GM11168 (cell line): ENCODE measurements around the gene ZBED5.
"Not testable (repeated sequence)": the region's sequence is repeated elsewhere in the genome, so short reads cannot be mapped to it uniquely, and the experiment has no call there.

Experiments
- in situ Hi-C: fragments of 300-500 bp; cut with MboI; formaldehyde crosslinking; loops from one replicate; pipeline ENCODE4 v1.12.0; 2022; ENCODE audit warnings: low sequenced_read_pairs; ENCODE audit not compliant: unreplicated experiment

ZBED5 gene

GRCh38 chr11:10857709-10858438, at the start of gene ZBED5:
Gene ZBED5 (minus strand): TSS chr11:10858053. CDS start chr11:10854945, 3,108 bp downstream.
- in situ Hi-C loops: no loop called here

GRCh38 chr11:10906521-10906920, 48.7 kb upstream of the ZBED5 start:
- in situ Hi-C loops: no loop called here

GRCh38 chr11:10902301-10903063, 44.6 kb upstream of the ZBED5 start:
- in situ Hi-C loops: no loop called here

- in situ Hi-C loops: no loop called here
These were observed 43.0 kb upstream of the ZBED5 start for GRCh38 chr11:10900681-10901415.

DNA sequence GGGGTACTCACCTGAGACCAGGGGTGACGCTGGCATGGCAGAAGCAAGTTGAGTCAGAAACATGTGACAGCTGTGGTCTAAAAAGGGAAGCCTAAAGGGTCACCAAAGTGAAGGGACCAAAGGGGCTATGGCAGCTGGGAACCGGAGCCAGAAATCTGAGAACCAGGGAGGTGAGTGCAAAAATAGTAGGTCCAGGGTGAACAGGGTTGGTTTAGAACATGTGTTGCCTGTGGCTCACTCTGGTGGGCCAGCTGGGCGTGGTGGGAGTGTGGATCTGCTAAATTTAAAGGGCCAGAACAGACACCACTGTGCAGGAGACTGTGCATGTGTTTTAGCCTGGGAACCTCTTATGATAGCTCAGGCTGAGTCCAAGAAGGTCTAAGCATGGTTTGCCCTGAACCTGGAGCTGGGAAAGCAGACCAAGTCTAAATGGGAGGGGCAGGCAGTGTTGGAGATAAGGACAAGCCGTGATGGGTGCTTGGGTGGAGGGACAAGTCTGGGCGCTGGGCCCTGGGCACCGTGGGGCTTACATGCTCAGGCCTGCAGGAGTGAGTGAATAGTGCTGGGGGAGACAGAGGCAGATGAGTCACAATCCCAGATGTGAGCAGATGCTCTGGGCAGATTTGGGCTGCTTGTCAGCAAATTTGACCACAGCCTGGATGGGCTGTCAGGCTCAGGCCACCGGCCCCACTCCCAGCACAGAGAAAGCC, 41.4 kb upstream of the ZBED5 start:
- in situ Hi-C loops: no loop called here

DNA sequence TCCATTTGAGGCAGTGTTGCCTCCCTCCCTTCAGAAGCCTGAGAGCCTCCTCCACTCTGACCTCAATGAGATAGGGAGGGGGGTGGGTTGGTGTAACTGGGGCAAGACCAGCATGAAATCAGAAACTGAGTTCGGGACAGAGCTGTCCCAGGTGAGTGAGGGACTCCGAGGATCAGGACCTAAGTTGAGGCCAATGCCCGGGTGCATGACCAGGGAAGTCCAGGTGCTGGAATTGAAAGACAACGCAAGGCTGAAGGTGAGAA, 40.8 kb upstream of the ZBED5 start:
- in situ Hi-C loops: no loop called here

DNA sequence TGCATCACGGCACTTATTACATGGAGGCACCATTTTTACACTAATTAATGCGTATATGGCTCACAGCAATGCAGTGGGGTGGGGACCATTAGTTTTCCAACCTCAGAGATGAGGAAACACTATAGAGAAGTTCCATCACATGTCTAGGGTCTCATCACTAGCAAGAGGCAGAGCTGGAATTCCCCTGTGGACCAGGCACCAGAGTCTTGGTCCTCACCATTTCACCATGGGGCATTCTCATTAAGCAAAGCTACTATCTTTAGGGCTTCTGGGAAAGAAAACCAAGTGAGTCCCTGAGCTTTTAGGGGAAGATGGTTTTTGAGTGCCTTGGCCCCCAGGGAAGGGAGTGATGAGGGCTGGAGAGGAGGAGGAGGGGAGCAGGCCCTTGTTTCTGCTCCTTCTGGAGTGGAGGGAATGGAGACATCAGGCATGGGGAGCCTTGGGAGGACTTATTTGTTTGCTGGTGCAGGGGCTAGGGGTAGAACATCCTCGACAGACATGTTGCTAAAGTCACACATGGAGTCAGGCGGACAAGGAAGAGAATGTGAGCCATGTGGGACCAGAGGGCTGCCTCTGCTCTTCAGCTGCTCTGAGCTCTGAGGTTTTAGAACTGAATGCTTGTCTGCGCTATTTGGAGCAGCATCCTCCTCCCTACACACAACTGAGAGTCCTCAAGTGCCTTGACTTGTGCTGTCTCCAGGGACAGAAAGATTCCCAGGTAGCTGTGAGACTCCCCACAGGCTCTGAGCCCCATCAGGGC, 40.3 kb upstream of the ZBED5 start:
- in situ Hi-C loops: no loop called here

DNA sequence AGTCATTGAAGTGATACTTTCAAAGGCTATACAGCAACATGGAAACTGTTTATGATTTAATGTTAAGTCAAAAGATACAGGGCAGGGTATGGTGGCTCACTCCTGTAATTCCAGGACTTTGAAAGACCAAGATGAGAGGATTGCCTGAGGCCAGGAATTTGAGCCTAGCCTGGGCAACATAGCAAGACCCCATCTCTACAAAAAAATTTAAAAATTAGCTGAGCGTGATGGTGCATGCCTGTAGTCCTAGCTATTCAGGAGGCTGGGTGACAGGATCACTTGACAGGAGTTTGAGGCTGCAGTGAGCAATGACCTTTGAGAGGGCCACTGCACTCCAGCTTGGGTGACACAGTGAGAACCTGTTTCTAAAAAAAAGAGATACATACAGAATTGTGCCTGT, 39.3 kb upstream of the ZBED5 start:
- in situ Hi-C loops: no loop called here

DNA sequence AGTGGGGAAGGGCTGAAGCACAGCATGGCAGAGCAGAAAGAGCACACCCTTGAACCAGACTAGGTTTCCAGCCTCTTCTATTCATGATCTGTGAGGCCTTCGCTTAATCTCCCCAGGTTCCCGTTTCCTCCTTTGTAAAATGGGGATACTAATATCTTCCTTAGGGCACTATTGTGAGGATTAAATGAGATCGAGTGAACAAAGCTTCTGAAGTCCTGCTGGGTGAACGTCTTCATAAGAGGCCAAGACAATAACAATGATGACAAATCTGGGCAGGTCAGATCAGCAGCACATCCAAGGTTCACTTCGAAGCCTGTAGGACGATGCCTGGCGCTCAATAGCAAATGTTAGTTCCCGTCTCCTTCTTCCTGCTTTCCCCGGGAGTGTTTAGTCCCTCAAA, 38.6 kb upstream of the ZBED5 start:
- in situ Hi-C loops: no loop called here

DNA sequence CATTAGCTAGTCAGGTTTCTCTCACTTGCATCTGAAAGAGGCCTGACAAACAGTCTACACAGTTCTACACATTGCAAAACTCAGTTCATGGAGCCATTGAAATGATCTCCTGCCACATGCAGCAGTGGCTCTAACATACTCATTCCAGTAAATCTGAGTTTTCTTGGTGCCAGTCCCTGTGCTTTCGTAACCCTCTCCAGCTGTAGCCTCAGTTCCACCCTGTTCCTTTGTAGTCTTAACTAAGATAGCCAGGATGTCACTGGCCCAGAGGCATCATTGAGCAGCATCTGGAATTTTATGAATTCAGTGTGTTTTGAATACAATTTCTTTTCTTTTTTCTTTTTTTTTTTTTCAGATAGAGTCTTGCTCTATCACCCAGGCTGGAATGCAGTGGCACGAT, 37.4 kb upstream of the ZBED5 start:
- in situ Hi-C loops: no loop called here

- in situ Hi-C loops: no loop called here
These were observed 36.8 kb upstream of the ZBED5 start for GRCh38 chr11:10894666-10895065.

GRCh38 chr11:10893714-10894151, 35.9 kb upstream of the ZBED5 start:
- in situ Hi-C loops: no loop called here

GRCh38 chr11:10892250-10892649, 34.4 kb upstream of the ZBED5 start:
- in situ Hi-C loops: no loop called here

- in situ Hi-C loops: no loop called here
These were observed 33.4 kb upstream of the ZBED5 start for GRCh38 chr11:10891151-10891720.

GRCh38 chr11:10890083-10890482, 32.2 kb upstream of the ZBED5 start:
- in situ Hi-C loops: not testable (repeated sequence)

DNA sequence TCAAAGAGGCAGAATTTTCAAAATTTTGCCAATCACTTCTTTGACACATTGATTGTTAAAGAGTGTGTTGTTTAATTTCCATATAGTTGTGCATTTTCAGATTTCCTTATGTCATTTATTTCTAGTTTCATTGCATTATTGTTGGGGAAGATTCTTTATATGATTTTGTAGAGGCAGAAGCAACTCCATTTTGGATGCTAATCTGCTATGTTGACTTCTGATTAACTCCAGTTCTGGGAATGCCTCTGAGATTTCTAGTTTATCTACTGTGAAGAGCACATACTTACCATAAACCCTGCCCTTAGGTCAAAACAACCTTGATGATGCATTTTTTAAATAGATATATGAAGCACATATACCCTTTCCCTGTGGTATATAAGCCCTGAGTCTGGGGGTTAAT, 29.5 kb upstream of the ZBED5 start:
- in situ Hi-C loops: no loop called here

- in situ Hi-C loops: no loop called here
These were observed 28.9 kb upstream of the ZBED5 start for GRCh38 chr11:10886652-10887250.

DNA sequence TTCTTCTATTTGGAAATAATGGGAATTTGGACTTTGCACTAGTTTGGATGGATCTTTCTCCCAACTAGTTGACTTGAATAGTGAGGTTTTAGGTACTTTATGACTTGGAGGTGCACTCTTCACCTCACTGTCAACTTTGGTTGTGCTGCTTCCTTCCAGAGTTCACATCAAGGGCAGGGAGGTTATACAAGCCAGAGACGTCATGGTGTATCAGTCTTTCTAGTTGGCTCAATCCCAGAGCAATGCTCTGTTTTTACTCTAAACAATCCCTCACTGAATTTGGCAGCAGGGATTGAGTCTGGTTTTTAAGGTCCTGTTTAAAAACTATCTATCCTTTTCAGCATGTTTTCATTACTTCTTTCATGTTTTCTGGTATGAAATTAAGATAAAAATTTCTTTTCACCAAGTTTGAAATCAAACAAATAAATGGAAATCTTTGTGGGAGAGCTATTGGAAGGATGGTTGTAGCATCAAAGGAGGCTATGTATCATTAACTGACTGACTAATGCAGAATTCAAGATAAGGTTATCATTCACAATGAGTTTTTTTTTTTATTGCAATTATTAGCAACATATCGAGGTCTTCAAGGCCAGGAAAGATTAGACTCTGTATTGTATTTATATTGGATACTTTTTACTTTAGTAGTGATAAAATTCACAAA, 28.0 kb upstream of the ZBED5 start:
- in situ Hi-C loops: no loop called here

GRCh38 chr11:10884292-10884691, 26.4 kb upstream of the ZBED5 start:
- in situ Hi-C loops: not testable (repeated sequence)
